NCI-H748 (cell line): Measurements from ENCODE around the gene CFAP46.

Source experiments
- DNase-seq: peaks from one replicate; lab custom pipeline; 2025; ENCODE audit not compliant: unreplicated experiment; lab: John Stamatoyannopoulos, UW

Gene CFAP46

GRCh38 chr10:132865851-132866600 lies 76.3 kb downstream of the CFAP46 start:
- DNase-seq, result no peak

GRCh38 chr10:132865171-132865631 lies 77.2 kb downstream of the CFAP46 start:
- DNase-seq, result no peak

- DNase-seq, result no peak
Measured at GRCh38 chr10:132862485-132863420, 79.6 kb downstream of the CFAP46 start.

- no peak for DNase-seq
Measured at GRCh38 chr10:132861884-132862461, 80.4 kb downstream of the CFAP46 start.

- no peak for DNase-seq
Measured at GRCh38 chr10:132861116-132861691, 81.2 kb downstream of the CFAP46 start.

- DNase-seq, result no peak
Measured at GRCh38 chr10:132860532-132860931, 81.8 kb downstream of the CFAP46 start.

GRCh38 chr10:132859084-132859855 lies 83.1 kb downstream of the CFAP46 start:
- DNase-seq, result no peak

- DNase-seq, result no peak
Measured at GRCh38 chr10:132858121-132859081, 84.0 kb downstream of the CFAP46 start.

GRCh38 chr10:132856869-132857524 lies 85.4 kb downstream of the CFAP46 start:
- no peak for DNase-seq

- DNase-seq, result no peak
Measured at GRCh38 chr10:132855889-132856288, 86.5 kb downstream of the CFAP46 start.

GRCh38 chr10:132851451-132851850 lies 90.9 kb downstream of the CFAP46 start:
- no peak for DNase-seq

GRCh38 chr10:132850896-132851295 lies 91.5 kb downstream of the CFAP46 start:
- no peak for DNase-seq

GRCh38 chr10:132850246-132850645 lies 92.1 kb downstream of the CFAP46 start:
- no peak for DNase-seq

GRCh38 chr10:132849546-132850031 lies 92.8 kb downstream of the CFAP46 start:
- no peak for DNase-seq

GRCh38 chr10:132848951-132849545 lies 93.3 kb downstream of the CFAP46 start:
- no peak for DNase-seq

- peak; percentile 13 for DNase-seq
Measured at GRCh38 chr10:132848291-132848701, 94.1 kb downstream of the CFAP46 start.

- DNase-seq, result no peak
Measured at GRCh38 chr10:132847856-132848255, 94.5 kb downstream of the CFAP46 start.

- DNase-seq, result no peak
Measured at GRCh38 chr10:132847416-132847777, 95.0 kb downstream of the CFAP46 start.
